ENCODE measurements around the gene IRS1. TPM values are rescaled to one million over a fixed set of nuclear protein-coding genes. Genes with fewer than 3 reads are reported as not detected.

The IRS1 gene
- total RNA-seq, 1 experiment from 2014 or later: 38.8 TPM

DNA sequence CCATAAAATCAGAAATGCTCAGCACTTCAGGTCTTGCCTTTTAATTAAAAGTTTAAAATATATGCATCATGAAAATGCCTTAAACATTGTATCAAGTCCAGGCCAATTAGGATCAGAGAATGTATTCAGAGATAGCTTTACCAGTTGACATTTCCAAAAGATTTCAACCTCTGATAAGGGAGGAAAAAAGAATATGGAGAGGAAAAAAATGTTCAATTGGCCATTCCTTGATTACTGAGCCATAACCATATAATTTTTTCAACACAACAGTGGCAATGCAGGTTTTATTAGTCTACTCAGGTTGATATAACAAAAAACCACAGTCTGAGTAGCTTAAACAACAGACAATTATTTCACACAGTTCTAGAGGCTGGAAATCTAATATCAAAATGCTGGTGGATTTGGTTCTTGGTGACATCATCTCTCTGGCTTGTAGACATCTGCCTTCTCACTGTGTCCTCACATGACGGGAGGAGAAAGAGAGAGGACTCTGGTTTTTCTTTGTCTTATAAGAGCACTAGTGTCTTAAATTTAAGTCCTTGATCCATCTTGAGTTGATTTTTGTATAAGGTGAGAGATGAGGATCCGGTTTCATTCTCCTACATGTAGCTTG, 111.9 kb downstream of the IRS1 start:
- Histone ChIP-seq H3K4me2 (ENCODE audit: low read length) (no peak overlapping the region), H3K4me3 (ENCODE audit: low read length) (no peak overlapping the region), H2AFZ (ENCODE audit: low read length) (no peak overlapping the region), H3K79me2 (ENCODE audit: low read length) (no peaks in the 10 kb centered on the region), H3K9me2 (replicated peaks; ENCODE audit: low read length) (no peaks in the 10 kb centered on the region), H3K4me1 (ENCODE audit: insufficient read depth, low read length) (peaks cover 8% of the 10 kb centered on the region; the same call in 1 of the 2 replicates), H4K20me1 (ENCODE audit: low read length) (no peaks in the 10 kb centered on the region), H3K27me3 (ENCODE audit: low read length) (no peaks in the 10 kb centered on the region), H3K36me3 (ENCODE audit: low read depth, low read length) (no peaks in the 10 kb centered on the region), H3F3A (ENCODE audit: low read length, unreplicated experiment) (no peaks in the 10 kb centered on the region), H3K27ac (ENCODE audit: low read length) (no peak overlapping the region), H3K9ac (ENCODE audit: low read length) (no peak overlapping the region), H3K9me3 (ENCODE audit: low read length) (no peaks in the 10 kb centered on the region)
- intact Hi-C loops (cut with micrococcal nuclease): no loop called here
- peak; percentile 33; the same call in 1 of the 2 replicates for ATAC-seq
- no TSS peak for BruUV-seq (replicated peaks)
- POLR2A ChIA-PET (ENCODE audit: unreplicated experiment): no interaction called here
- peak; percentile 9 for DNase-seq
- no peak for TF ChIP-seq EZH2 (IDR thresholded peaks at IDR 0.05; ENCODE audit: low read length, unreplicated experiment)
- TF ChIP-seq, protein P1, sequence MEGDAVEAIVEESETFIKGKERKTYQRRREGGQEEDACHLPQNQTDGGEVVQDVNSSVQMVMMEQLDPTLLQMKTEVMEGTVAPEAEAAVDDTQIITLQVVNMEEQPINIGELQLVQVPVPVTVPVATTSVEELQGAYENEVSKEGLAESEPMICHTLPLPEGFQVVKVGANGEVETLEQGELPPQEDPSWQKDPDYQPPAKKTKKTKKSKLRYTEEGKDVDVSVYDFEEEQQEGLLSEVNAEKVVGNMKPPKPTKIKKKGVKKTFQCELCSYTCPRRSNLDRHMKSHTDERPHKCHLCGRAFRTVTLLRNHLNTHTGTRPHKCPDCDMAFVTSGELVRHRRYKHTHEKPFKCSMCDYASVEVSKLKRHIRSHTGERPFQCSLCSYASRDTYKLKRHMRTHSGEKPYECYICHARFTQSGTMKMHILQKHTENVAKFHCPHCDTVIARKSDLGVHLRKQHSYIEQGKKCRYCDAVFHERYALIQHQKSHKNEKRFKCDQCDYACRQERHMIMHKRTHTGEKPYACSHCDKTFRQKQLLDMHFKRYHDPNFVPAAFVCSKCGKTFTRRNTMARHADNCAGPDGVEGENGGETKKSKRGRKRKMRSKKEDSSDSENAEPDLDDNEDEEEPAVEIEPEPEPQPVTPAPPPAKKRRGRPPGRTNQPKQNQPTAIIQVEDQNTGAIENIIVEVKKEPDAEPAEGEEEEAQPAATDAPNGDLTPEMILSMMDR (conservative IDR thresholded peaks at IDR 0.05; ENCODE audit: low read depth, low read length): no peak
- no peak for TF ChIP-seq EZH2phosphoT487 (IDR thresholded peaks at IDR 0.05; ENCODE audit: borderline replicate concordance, low read length)
- CTCF ChIA-PET: no interaction called here

DNA sequence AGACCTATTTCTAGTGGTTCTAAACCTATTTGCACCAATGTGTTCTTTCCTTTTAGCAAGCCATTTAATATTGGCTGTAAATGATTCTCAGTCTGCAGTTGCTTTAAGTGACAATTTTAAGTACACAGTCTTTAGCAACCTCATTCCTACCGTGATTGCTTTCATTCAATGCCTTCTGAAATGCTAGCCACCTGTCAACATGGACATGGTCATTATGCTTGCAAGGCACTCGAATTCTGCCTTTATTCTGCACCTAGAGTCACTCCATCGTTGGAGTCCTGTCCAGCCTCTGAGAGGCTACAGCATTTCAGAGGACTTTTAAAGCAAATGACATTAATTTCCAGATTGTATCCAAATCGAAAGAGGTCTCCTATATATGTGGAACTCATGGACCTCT, 115.1 kb downstream of the IRS1 start:
- no peak for DNase-seq
- no peak overlapping the region for H3K4me2 ChIP-seq (ENCODE audit: low read length)
- BruUV-seq (replicated peaks): no TSS peak
- intact Hi-C loops (cut with micrococcal nuclease): no loop called here
- POLR2A ChIA-PET (ENCODE audit: unreplicated experiment): no interaction called here
- H3K4me1 ChIP-seq (ENCODE audit: insufficient read depth, low read length): peaks cover 8% of the 10 kb centered on the region; the same call in 1 of the 2 replicates
- H3K9me2 ChIP-seq (replicated peaks; ENCODE audit: low read length): no peaks in the 10 kb centered on the region
- H3K79me2 ChIP-seq (ENCODE audit: low read length): no peaks in the 10 kb centered on the region
- no peaks in the 10 kb centered on the region for H3F3A ChIP-seq (ENCODE audit: low read length, unreplicated experiment)
- CTCF ChIA-PET: no interaction called here
- H2AFZ ChIP-seq (ENCODE audit: low read length): no peak overlapping the region
- H3K9me3 ChIP-seq (ENCODE audit: low read length): no peaks in the 10 kb centered on the region
- H3K36me3 ChIP-seq (ENCODE audit: low read depth, low read length): no peaks in the 10 kb centered on the region
- H3K4me3 ChIP-seq (ENCODE audit: low read length): no peak overlapping the region
- TF ChIP-seq, protein P1 (conservative IDR thresholded peaks at IDR 0.05; ENCODE audit: low read depth, low read length): no peak
- TF ChIP-seq EZH2 (IDR thresholded peaks at IDR 0.05; ENCODE audit: low read length, unreplicated experiment) (no peak), EZH2phosphoT487 (IDR thresholded peaks at IDR 0.05; ENCODE audit: borderline replicate concordance, low read length) (no peak)
- H3K27me3 ChIP-seq (ENCODE audit: low read length): no peaks in the 10 kb centered on the region
- no peaks in the 10 kb centered on the region for H4K20me1 ChIP-seq (ENCODE audit: low read length)
- no peak overlapping the region for H3K9ac ChIP-seq (ENCODE audit: low read length)
- no peak for ATAC-seq
- no peak overlapping the region for H3K27ac ChIP-seq (ENCODE audit: low read length)

DNA sequence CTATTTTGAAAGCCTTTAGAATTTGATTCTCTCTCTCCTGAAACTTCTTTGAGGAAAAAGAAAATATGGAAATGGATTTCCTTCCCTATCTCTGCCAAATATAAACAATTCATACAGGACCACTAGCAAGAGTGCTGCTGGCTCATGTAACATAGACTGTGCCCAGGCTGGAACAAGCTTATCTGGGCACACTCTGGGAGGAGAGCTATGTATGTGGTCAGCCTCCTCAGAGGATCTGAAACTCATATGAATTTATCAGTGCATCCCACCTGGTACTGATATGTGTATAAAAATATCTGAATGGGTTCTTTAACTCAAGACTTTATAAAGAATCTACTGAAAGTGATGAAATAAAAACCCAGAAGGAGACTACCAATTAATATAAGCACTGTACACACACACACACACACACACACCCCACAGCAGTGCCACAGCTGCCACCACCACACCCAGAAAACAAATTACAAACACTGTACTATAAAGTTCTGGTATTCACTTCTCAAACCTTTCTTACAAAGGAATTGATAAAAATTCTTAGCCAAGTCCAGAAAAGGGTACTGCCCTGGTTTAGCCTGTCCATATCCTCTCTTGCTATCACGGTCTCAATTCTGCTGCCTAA, 115.6 kb downstream of the IRS1 start:
- Histone ChIP-seq H4K20me1 (ENCODE audit: low read length) (no peaks in the 10 kb centered on the region), H3K9ac (ENCODE audit: low read length) (no peak overlapping the region), H3K4me1 (ENCODE audit: insufficient read depth, low read length) (peaks cover 8% of the 10 kb centered on the region; the same call in 1 of the 2 replicates), H3K27ac (ENCODE audit: low read length) (no peak overlapping the region), H3K9me2 (replicated peaks; ENCODE audit: low read length) (no peaks in the 10 kb centered on the region), H3K36me3 (ENCODE audit: low read depth, low read length) (no peaks in the 10 kb centered on the region), H3K9me3 (ENCODE audit: low read length) (no peaks in the 10 kb centered on the region), H2AFZ (ENCODE audit: low read length) (no peak overlapping the region), H3F3A (ENCODE audit: low read length, unreplicated experiment) (no peaks in the 10 kb centered on the region), H3K4me2 (ENCODE audit: low read length) (no peak overlapping the region), H3K4me3 (ENCODE audit: low read length) (no peak overlapping the region), H3K79me2 (ENCODE audit: low read length) (no peaks in the 10 kb centered on the region), H3K27me3 (ENCODE audit: low read length) (no peaks in the 10 kb centered on the region)
- BruUV-seq (replicated peaks): no TSS peak
- ATAC-seq: no peak
- intact Hi-C loops (cut with micrococcal nuclease): no loop called here
- TF ChIP-seq EZH2 (IDR thresholded peaks at IDR 0.05; ENCODE audit: low read length, unreplicated experiment): no peak
- TF ChIP-seq EZH2phosphoT487 (IDR thresholded peaks at IDR 0.05; ENCODE audit: borderline replicate concordance, low read length): no peak
- TF ChIP-seq, protein P1 (conservative IDR thresholded peaks at IDR 0.05; ENCODE audit: low read depth, low read length): no peak
- no peak for DNase-seq
- POLR2A ChIA-PET (ENCODE audit: unreplicated experiment): no interaction called here
- CTCF ChIA-PET: no interaction called here

All from PC-3 (cell line).